Left lobe of liver (tissue), 2 donors: ENCODE data around the gene UGT1A6. TPM values are rescaled to one million over a fixed set of nuclear protein-coding genes. Genes with fewer than 3 reads are reported as not detected.
A peak's percentile ranks its signal among the peaks of the same experiment; 100 is the strongest.

Experiments
- ATAC-seq: fragments of 200-7000 bp; cut with Tn5 transposase; one replicate; pipeline ENCODE4 v1.9.1; 2020; ENCODE audit warnings: mild to moderate bottlenecking, moderate library complexity
- DNase-seq: peaks from one replicate; pipeline ENCODE4 v3.0.0-alpha.2; 2020; ENCODE audit warnings: low spot score
- total RNA-seq: library from RNA; stranded (reverse); gene quantifications from one replicate; pipeline ENCODE4 v1.2.1, GENCODE V29; 2021
- donor health status: DM: no; HTN: no; CAD: no; lungs with moderate emphysema.
- donor health status: DM: no; HTN: yes; CAD: no.

Gene UGT1A6
- total RNA-seq, 1 donor from 2014 or later = 181 TPM

DNA sequence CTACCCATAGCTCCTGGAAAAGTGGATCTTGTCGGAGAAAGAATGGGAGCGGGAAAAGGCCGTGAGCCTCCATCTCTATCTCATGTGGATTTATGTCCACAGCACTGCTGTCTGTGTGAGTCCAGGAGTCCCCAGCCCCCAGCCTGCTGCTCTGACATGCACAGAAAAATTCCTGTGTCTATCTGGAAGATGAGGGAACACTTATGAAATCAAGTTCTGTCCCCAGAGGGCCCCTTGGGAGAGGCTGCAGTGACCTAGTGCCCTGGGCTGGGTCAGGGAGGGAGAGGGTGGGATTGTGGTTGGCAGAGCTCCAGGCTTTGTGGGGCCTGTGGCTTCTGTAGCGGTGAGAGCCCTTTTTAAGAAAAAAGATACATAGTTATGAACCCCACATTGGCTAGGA is 124.1 kb downstream of the UGT1A6 start:
- DNase-seq (peak; percentile 40), ATAC-seq (no peak)

DNA sequence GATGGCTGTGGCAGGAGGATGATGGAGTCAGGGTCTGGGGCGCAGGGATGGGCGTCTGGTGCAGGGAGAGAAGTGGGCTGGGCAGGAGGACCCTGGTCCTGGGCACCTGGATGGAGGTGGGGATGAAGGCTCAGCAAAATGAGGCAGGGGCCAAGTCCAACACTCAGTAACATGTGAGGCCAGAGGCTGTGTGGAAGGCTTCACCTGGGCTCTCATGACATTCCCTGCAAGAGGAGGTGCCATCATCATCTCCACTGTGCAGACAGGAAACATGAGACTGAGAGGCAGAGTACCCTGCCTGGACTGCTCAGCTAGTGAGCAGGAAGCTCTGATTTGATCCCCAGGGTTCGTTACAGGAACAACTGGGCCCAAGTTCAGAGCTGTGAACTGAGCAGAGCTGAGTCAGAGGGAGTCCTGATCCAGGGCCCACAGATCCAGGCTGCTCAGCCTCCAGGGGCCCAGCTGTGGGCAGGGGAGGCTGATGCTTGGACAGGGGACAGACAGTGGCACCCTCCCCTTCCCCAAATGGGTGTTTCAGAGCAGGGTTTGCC is 124.7 kb downstream of the UGT1A6 start:
- ATAC-seq = no peak

DNA sequence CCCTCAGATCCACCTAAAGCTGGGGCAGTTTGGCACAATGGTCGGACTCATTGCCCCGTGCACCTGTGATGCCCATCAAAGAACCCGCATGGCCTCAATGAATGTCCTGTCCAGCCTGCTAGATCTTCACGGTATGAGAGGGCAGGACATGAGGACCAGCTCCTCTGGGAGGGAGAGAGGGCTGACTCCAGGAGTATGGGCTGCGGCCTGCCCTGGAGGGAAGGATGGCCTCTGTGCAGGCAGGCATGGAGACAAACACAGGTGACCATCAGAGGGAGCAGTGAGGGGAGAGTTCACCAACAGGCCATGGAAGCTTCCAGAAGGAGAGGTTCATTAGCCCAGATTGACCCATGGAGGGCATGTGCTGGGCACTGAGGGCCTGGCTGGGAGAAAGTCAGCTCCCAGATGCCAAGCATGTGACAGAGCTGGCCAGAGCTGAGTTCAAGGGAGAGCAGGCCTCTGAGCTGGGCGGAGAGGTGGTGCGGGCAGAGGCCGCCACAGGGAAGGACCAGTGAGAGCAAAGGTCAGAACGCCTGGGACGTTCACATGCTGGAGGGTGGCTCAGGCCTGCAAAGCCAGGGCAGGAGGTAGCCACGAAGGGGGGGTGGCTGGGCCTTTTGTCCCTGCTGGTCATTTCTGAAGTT is 125.4 kb downstream of the UGT1A6 start:
- DNase-seq = peak; percentile 90
- peak; percentile 69 for ATAC-seq

More for the DNA sequence above, 124.7 kb downstream of the UGT1A6 start:
- peak; percentile 42 for DNase-seq

DNA sequence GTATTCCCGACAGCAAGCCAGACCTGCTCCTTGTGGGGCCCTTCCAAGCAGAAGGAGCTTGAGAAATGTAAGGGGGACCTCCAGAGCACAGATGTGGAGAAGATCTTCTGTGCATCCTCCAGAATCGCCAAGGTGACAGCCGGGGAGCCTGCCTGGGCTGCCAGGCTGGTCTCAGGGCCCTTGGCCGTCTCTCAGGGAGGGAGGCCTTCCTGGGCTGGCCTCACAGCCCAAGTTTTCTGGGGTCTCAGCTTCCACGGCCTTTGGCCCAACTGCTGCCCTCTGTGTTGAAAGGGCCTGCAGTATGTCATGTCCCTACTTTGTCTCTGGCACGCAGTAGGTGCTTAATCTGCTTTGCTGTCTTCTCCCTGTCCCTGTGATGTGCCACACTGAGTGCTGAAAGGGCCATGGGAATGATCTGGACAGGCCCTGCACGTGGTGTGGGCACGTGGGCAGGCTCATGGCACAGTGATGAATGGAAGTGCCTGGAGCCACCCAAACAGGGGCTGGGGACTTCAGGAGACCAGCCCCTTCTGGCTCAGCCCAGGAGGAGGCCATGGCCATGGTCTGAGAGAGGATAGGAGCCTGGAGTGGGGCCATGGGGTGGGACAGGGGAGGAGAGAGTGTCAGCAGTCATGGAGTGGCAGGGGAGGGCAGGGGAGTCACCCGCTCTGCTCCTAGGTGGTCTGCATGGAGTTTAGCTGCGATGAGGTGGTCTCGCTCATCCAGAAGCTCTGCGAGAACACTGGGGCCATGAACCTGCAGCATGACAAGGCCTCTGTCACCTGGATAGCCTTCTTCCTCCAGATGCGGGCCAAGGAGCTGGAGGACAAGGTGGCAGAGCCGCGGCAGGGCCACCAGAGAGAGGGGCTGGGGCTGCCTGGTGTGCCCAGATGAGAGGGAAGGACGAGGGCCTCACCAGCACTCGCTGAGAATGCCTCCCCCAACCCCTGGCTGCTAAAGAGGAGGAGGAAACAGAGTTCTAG is 126.2 kb downstream of the UGT1A6 start:
- no peak for ATAC-seq
- no peak for DNase-seq

DNA sequence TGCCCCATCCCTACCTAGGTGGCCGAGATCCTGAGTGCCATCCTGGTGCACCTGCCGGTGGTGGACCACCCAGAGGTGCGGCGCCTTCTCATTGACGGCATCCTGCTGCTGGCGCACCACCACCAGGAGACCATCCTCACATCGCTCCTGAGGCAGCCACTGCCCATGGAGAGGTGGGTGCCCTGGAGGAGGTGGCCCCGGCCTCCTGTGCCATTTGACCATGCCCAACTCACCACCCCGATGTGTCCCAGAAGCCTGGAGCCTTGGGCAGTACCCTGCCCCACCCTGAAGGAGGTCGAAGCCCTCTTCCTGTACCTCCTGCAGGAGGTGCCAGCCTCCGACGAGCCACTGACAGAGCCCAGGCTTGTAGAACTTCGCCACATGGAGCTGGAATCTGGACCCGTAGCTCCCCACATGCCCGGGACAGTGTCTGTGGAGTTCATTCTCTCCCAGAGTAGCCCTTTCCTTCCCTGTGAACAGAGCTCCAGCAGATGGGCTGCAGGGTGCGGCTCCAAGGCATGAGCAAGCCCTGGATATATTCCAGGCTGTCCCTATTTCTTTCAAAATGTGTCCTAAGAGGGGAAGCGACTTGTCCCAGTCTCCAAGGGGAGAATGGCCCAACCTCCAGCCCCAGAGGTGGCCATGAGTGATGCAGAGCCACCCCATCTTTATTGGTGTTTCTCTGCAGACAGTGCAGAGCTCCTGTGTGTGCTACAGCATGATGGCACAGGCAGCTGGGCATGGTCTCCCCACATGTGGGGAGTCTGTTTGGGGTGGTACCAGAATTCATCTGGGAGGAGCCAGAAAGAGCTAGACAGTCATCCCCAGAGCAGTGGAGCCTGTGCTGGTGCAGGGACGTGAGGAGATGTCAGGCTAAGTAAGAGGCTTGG is 127.4 kb downstream of the UGT1A6 start:
- no peak for ATAC-seq
- DNase-seq = peak; percentile 41

DNA sequence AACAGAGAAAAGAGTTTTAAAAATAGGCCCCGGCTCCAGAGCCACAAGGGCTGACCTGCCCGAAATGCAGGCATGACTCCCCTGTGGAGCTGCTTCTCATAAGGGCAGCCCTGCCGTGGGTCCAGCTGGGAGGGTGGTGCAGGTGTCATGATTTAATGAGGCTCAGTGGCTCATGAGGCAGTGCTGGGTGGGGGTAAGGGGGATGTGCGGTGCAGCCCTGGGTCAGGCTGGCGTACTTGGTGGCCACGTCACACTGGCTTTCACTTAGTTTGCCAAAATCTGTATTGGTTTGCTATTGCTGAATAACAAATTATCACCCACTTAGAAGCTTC is 128.1 kb downstream of the UGT1A6 start:
- ATAC-seq (no peak), DNase-seq (peak; percentile 29)

DNA sequence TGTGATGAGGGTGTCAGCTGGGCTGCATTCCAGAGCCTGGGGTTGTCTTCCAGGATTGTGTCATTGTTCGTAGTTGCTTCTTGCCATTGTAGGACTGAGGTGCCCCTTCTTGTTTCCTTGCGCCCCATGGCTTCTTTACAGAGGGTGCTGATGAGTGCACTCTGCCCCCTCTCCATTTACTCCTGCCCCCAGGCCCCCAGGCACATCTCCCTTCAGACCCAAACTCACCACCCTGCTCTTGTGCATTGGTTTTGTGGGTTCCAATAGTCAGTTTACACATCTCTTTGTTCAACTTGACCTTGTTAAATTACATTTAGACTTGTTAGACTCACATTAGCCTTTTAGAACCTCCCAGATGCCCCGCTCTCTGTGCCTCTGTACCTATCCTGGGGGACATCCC is 128.5 kb downstream of the UGT1A6 start:
- ATAC-seq (no peak), DNase-seq (peak; percentile 22)

DNA sequence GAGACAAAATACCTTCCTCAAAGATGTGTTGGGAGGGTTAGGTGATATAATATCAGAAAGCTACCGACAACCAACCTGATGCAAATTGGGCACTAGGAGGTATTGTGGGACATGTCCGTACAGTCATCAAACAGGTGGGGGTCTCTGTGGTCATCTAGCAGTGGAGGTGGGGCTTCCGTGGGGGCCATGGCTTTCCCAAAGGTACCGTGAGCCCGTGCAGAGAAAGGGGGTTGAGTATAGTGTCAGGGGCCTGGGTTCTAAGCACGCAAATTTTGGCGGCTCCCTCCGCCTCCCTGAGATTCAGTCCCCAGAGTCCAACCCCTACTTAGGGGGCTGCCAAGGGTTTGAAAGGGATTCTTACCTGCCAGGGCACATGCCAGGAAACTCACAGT is 129.0 kb downstream of the UGT1A6 start:
- DNase-seq (no peak), ATAC-seq (no peak)

DNA sequence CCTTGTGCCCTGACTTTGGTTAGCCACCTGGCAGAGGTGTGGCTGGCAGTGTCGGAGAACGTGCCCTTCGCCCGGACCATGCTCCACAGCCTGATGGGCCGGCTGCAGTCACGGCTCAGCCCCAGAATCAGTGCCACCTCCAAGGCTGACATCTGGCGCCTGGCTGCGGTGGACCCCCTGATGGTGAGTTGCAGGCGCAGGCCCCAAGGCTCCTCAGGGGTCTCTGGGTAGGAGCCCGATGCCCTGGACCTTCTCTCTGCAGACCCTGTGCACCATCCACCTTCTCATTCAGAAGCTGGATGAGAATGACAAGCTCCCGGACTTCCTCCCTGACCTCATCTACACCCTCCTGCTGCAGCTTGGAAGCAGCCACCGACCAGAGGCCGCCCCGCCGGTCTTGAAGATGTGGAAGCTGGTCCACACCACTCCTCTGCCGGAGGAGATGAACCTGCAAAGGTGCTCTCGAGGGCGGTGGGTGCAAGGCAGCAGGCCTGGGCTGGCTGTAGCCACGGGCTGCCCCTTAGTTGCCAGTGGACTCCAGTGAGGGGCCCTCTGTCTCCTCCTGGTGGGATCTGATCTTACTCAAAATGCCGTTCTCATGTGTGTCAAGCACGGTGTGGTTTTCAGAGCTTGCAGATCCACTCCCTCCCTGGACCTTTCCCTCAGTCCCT is 129.5 kb downstream of the UGT1A6 start:
- DNase-seq (peak; percentile 89), ATAC-seq (peak; percentile 64)

Other genes with a start within 250 kb of the UGT1A6 start
- 25.8 TPM for gene USP40, start 126.1 kb upstream of the UGT1A6 start, total RNA-seq
- gene UGT1A8, start 75.3 kb upstream of the UGT1A6 start, total RNA-seq = 0.13 TPM
- 0.45 TPM for gene UGT1A10, start 56.4 kb upstream of the UGT1A6 start, total RNA-seq
- 95.1 TPM for gene UGT1A9, start 21.0 kb upstream of the UGT1A6 start, total RNA-seq
- gene UGT1A7, start 11.0 kb upstream of the UGT1A6 start, total RNA-seq = 4.1 TPM
- gene UGT1A5, start 20.0 kb downstream of the UGT1A6 start, total RNA-seq = 4.6 TPM
- gene UGT1A4, start 25.8 kb downstream of the UGT1A6 start, total RNA-seq = 454 TPM
- gene UGT1A3, start 36.2 kb downstream of the UGT1A6 start, total RNA-seq = 52.8 TPM
- gene UGT1A1, start 67.4 kb downstream of the UGT1A6 start, total RNA-seq = 152 TPM
- 6.6 TPM for gene MROH2A, start 85.4 kb downstream of the UGT1A6 start, total RNA-seq
- 0.50 TPM for gene HJURP, start 161.6 kb downstream of the UGT1A6 start, total RNA-seq
- gene TRPM8, start 224.5 kb downstream of the UGT1A6 start, total RNA-seq = 66.5 TPM